Thymus (tissue), 11 donors: Measurements from ENCODE around the gene STXBP6. TPM values are rescaled to one million over a fixed set of nuclear protein-coding genes. Genes with fewer than 3 reads are reported as not detected.

ENCODE experiments used
- DNase-seq, 9 donors: peaks; one replicate each; pipeline ENCODE4 v3.0.0-alpha.2; 2013; ENCODE audit warnings: low spot score in 9 of 9, low read depth in 6 of 9, missing footprints in 1 of 9
- H3K27ac ChIP-seq, 2 donors: one replicate each; pipeline ENCODE4 v1.5.1; 2013; ENCODE audit warnings: control low read depth in 1 of 2, low read depth in 1 of 2, low read length in 1 of 2, mild to moderate bottlenecking in 1 of 2, moderate library complexity in 1 of 2
- H3K27me3 ChIP-seq, 2 donors: one replicate each; pipeline ENCODE4 v1.5.1; 2013; ENCODE audit warnings: low read length in 1 of 2; ENCODE audit not compliant: control insufficient read depth in 2 of 2, insufficient read depth in 1 of 2
- H3K36me3 ChIP-seq, 2 donors: one replicate each; pipeline ENCODE4 v1.5.1; 2013; ENCODE audit warnings: low read length in 1 of 2, mild to moderate bottlenecking in 1 of 2, moderate library complexity in 1 of 2; ENCODE audit not compliant: control insufficient read depth in 2 of 2, insufficient read depth in 2 of 2
- H3K4me1 ChIP-seq, 2 donors: one replicate each; pipeline ENCODE4 v1.5.1; 2013; ENCODE audit warnings: low read length in 2 of 2; ENCODE audit not compliant: control insufficient read depth in 2 of 2, insufficient read depth in 2 of 2
- H3K4me3 ChIP-seq, 2 donors: one replicate each; pipeline ENCODE4 v1.5.1; 2013; ENCODE audit warnings: low read length in 2 of 2, control low read depth in 1 of 2, mild to moderate bottlenecking in 1 of 2
- H3K9me3 ChIP-seq, 2 donors: one replicate each; pipeline ENCODE4 v1.5.1; 2013; ENCODE audit warnings: low read length in 1 of 2, mild to moderate bottlenecking in 1 of 2; ENCODE audit not compliant: control insufficient read depth in 2 of 2, insufficient read depth in 1 of 2
- WGBS: extraction: QIAGEN DNeasy Blood & Tissue Kit; methylation state at CpG from one replicate; pipeline ENCODE4 v1.1.7; 2013; 5-methylcytosine and 5-hydroxymethylcytosine counted together
- polyA plus RNA-seq: library from polyadenylated mRNA; stranded (reverse); fragments of 200-250 nt; gene quantifications from one replicate; pipeline ENCODE4 v1.2.3, GENCODE V29; 2013
- total RNA-seq: library from RNA; stranded (reverse); fragments of 120-200 nt; gene quantifications from one replicate; pipeline ENCODE4 v1.2.4, GENCODE V29; 2013
- donor health status: healthy.

STXBP6 gene
- total and polyA plus RNA-seq, 2 donors: 6.9 to 8.3 TPM

DNA sequence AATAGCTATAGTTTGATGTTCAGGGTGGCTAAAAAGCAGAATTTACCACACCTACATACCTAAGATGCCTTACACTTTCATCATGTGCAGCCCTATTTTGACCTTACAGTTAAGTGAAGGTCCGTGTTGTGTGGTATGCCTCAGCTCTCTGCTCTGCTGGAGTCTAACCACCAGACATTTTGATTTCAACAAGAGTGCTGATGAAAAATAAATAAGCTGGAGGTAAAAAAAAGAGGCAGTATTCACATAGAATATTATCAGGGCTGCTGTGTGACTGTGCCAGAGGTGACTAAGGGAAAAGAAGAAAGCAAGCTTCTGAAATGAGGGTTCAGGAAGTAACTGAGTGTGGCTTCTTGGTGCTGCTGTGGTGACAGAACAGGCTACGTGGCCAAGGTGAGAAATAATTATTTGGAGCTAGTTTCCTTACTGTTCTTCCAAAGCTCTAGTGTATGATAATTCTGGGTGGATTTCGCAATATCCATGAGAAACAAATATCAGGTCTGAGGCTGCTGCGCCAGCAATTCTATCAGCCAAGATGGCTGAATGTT lies 188.8 kb downstream of the STXBP6 start:
- Histone ChIP-seq H3K27me3 (no peaks in the 10 kb centered on the region), H3K4me3 (no peak overlapping the region), H3K27ac (peak overlapping the region in 1 of 2 donors; percentile 12), H3K9me3 (no peaks in the 10 kb centered on the region), H3K36me3 (no peaks in the 10 kb centered on the region), H3K4me1 (peaks cover 0 to 19% of the 10 kb centered on the region in 2 donors)
- 69% methylated on average over 4 of the region's 4 CpGs for WGBS
- peak in 1 of 9 donors; percentile 18 for DNase-seq

GRCh38 chr14:24859559-24859958 lies 190.4 kb downstream of the STXBP6 start:
- 74% methylated on average over 5 of the region's 5 CpGs for WGBS
- no peak for DNase-seq
- Histone ChIP-seq H3K27me3 (no peaks in the 10 kb centered on the region), H3K4me1 (peaks cover 0 to 17% of the 10 kb centered on the region in 2 donors), H3K27ac (no peak overlapping the region), H3K9me3 (no peaks in the 10 kb centered on the region), H3K36me3 (no peaks in the 10 kb centered on the region), H3K4me3 (no peak overlapping the region)

DNA sequence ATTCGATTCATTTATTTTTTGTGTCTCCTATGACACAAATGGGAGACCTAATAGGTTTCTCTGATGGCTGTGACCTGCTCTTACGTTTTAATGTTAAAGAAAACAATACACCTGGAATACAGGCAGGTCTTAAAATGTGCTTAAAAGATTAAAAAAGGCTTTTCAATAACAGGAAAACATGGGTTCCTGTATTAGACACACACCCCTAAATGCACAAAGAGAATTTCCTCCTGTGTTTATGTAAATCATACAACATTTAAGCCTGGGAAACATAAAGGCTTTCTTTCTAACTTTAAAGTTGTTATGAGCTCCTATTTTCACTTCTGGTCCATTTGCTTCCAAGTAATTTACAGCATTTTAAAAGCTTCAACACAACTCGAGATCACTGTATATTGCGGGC lies 191.3 kb downstream of the STXBP6 start:
- H3K27ac ChIP-seq: no peak overlapping the region
- H3K36me3 ChIP-seq: no peaks in the 10 kb centered on the region
- WGBS: 76% methylated on average over 4 of the region's 4 CpGs
- no peaks in the 10 kb centered on the region for H3K27me3 ChIP-seq
- no peak for DNase-seq
- no peaks in the 10 kb centered on the region for H3K9me3 ChIP-seq
- peaks cover 0 to 10% of the 10 kb centered on the region in 2 donors for H3K4me1 ChIP-seq
- no peak overlapping the region for H3K4me3 ChIP-seq

GRCh38 chr14:24858052-24858451 lies 191.9 kb downstream of the STXBP6 start:
- WGBS: 96% methylated on average over 4 of the region's 4 CpGs
- no peak for DNase-seq
- Histone ChIP-seq H3K4me1 (peaks cover 0 to 9% of the 10 kb centered on the region in 2 donors), H3K27ac (no peak overlapping the region), H3K9me3 (no peaks in the 10 kb centered on the region), H3K36me3 (no peaks in the 10 kb centered on the region), H3K4me3 (no peak overlapping the region), H3K27me3 (no peaks in the 10 kb centered on the region)

- Histone ChIP-seq H3K27me3 (no peaks in the 10 kb centered on the region), H3K9me3 (no peaks in the 10 kb centered on the region), H3K4me1 (peaks cover 0 to 8% of the 10 kb centered on the region in 2 donors), H3K27ac (peak overlapping the region in 1 of 2 donors; percentile 23), H3K36me3 (no peaks in the 10 kb centered on the region), H3K4me3 (no peak overlapping the region)
- no peak for DNase-seq
- 95% methylated on average over 1 of the region's 1 CpG for WGBS
Measured at GRCh38 chr14:24857277-24857676, 192.7 kb downstream of the STXBP6 start.

DNA sequence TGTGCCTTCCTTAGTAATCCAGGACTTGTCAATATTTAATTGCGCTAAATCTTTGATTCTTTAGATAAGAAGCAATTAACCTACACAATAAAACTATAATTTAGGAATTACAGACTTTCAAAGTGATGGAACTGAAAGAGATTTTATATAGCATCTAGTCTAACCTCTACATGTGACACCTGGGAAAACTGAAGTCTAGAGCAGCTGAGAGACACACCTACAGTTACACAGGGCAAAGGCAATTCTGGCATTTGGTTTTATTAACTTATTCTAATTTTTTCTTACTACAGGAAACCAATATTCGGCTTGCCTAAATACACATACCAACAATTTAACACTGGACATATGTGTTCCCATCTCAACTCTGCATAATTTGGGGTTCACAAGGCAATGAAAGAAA lies 196.5 kb downstream of the STXBP6 start:
- WGBS: 96% methylated on average over 2 of the region's 2 CpGs
- Histone ChIP-seq H3K27ac (no peak overlapping the region), H3K4me3 (no peak overlapping the region), H3K4me1 (no peaks in the 10 kb centered on the region), H3K9me3 (no peaks in the 10 kb centered on the region), H3K36me3 (no peaks in the 10 kb centered on the region), H3K27me3 (no peaks in the 10 kb centered on the region)
- DNase-seq: no peak

DNA sequence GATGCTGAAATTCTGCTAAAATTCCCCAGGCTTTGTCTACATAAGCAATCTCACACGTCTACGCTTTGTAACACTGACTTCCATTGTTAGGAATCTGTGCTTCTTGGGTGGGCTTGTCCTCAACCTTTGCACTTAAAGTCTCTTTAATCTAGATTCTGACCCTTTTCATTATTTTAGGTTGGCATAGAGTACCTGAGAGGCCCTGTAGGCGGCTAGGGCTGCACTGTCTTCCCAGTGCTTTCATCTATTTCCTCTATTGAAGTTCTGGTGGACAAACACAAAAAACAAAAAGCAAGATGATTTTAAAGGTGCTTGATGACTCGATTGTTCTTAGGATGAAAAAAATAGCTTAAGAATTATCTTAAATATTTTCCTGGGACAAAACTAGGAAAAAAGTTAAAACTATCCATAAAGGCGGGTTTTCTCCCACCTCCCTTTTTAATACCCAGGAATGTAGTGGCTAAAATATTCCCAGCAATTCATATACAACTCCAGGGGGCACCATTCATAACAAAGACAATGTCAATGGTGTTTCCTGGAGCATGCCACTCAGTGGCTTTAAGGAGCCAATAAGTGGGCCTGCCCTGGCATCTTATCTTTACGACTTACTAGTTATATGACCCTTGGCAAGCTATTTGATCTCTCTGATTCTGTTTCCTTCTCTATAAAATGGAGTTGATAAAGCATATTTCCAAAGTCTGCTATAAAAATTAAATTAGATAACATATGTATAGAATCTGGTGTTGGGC lies 197.5 kb downstream of the STXBP6 start:
- 94% methylated on average over 6 of the region's 6 CpGs for whole genome bisulfite sequencing
- H3K27me3 ChIP-seq: no peaks in the 10 kb centered on the region
- no peaks in the 10 kb centered on the region for H3K9me3 ChIP-seq
- H3K4me3 ChIP-seq: no peak overlapping the region
- no peaks in the 10 kb centered on the region for H3K36me3 ChIP-seq
- DNase-seq: no peak
- H3K4me1 ChIP-seq: no peaks in the 10 kb centered on the region
- no peak overlapping the region for H3K27ac ChIP-seq

DNA sequence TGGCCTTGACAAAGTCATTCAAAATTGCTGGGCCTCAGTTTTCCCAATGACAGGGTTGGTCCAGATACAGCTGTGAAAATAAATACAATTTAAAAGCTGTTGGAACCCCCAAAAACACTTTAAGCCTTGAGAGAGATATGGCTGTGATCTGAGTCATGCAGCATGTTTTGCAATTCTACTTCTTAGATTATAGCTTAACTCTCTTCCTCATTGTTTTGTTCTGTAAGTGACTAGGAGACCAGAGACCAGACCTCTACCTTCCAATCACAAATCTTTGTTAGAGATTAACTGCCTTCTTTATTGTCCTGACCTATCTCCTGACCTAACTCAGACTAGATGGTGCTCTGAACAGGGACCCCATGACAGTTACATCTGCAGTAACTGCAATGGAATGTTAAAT lies 198.1 kb downstream of the STXBP6 start:
- Histone ChIP-seq H3K27ac (no peak overlapping the region), H3K36me3 (no peaks in the 10 kb centered on the region), H3K4me1 (no peaks in the 10 kb centered on the region), H3K9me3 (no peaks in the 10 kb centered on the region), H3K27me3 (no peaks in the 10 kb centered on the region), H3K4me3 (no peak overlapping the region)
- no peak for DNase-seq

GRCh38 chr14:24851406-24851805 lies 198.5 kb downstream of the STXBP6 start:
- no peaks in the 10 kb centered on the region for H3K27me3 ChIP-seq
- H3K36me3 ChIP-seq: no peaks in the 10 kb centered on the region
- 94% methylated on average over 4 of the region's 4 CpGs for WGBS
- no peaks in the 10 kb centered on the region for H3K4me1 ChIP-seq
- no peak for DNase-seq
- no peak overlapping the region for H3K27ac ChIP-seq
- H3K9me3 ChIP-seq: no peaks in the 10 kb centered on the region
- no peak overlapping the region for H3K4me3 ChIP-seq
